Esophagus squamous epithelium (tissue), 4 donors: Measurements from ENCODE around the gene SALL1.

Experiments used
- CTCF ChIP-seq, 6 experiments: fragments of 450-650 bp in 4 of 6; fragments of 200-600 bp in 2 of 6; sonication (generic) in 2 of 6; IDR thresholded peaks; one replicate each; pipeline ENCODE4 v1.5.1; 2016 to 2019; ENCODE audit warnings: antibody characterized with exemption in 6 of 6, mild to moderate bottlenecking in 4 of 6, moderate library complexity in 4 of 6
- POLR2A ChIP-seq, 4 donors: fragments of 450-650 bp; IDR thresholded peaks; one replicate each; pipeline ENCODE4 v1.6.1; 2017; ENCODE audit warnings: antibody characterized with exemption in 4 of 4, mild to moderate bottlenecking in 4 of 4, moderate library complexity in 3 of 4

- TF ChIP-seq CTCF (IDR thresholded peaks at IDR 0.05) (no peak), POLR2A (IDR thresholded peaks at IDR 0.05) (no peak)
These were observed 55.0 kb downstream of the SALL1 start for GRCh38 chr16:51095890-51096626.
